Activated CD4-positive, alpha-beta T cell treated with anti-CD3 and anti-CD28 coated beads, Interleukin-2, amount 50 U/mL, for 16 hours (primary cell): ENCODE measurements around the gene ZFAND2B.

Experiments
- DNase-seq: peaks from one replicate; pipeline ENCODE4 v3.0.0-alpha.2; 2020

The ZFAND2B gene

DNA sequence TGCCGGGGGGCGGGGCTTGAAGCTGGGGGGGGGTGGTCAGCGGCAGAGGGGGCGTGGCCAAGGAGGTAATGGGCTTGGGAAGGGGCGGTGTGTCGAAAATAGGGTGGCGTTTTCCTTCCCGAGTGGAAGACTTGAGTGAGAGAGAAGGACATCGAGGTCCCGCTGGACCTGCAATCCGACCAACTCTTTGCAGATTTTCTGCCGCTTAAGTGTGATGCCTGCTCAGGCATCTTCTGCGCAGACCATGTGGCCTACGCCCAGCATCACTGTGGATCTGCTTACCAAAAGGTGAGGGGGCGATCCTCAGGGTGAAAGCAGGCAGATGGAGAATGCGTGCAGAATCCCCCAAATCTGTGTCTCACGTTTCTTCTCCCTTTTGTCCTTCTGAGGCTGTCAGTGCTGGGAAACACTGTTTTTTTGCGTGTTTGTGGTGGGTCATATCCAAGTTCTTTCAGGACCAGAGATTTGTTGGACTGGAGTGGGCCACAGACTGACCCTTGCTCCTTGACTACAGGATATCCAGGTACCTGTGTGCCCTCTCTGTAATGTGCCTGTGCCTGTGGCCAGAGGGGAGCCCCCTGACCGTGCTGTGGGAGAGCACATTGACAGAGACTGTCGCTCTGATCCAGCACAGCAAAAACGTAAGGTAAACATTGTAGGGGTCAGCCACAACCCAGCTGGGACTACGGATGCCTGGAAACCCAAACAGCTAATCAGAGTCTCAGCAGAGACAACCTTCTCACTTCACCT lies 727 bp downstream of the ZFAND2B start:
- no peak for DNase-seq

DNA sequence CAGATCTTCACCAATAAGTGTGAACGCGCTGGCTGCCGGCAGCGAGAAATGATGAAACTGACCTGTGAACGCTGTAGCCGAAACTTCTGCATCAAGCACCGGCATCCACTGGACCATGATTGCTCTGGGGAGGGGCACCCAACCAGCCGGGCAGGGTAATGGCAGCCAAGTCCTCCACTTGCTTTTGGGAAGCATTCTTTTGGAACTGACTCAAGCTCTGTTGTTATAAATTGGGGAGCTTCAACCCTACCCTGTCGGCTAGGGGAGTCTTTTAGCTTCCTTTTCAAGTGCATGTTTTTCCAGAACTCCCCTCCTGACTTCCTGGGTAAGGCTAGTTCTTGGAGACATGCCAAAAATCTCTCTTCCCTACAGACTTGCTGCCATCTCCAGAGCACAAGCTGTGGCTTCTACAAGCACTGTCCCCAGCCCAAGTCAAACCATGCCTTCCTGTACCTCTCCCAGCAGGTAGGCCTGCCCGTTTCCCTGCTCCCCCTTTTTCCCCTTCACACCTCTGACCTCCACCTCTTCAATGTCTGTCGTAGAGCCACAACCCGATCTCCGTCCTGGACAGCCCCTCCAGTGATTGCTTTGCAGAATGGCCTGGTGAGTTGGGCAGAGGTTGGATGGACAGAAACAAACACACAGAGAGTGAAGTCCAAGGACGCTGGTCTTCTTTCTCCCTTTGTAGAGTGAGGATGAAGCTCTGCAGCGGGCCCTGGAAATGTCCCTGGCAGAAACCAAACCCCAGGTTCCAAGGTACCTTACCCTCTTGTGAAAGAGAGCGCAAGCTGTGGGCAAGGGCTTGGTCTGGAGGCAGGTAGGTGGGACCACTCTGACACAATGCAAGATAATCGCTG lies 1.5 kb downstream of the ZFAND2B start:
- DNase-seq: no peak

DNA sequence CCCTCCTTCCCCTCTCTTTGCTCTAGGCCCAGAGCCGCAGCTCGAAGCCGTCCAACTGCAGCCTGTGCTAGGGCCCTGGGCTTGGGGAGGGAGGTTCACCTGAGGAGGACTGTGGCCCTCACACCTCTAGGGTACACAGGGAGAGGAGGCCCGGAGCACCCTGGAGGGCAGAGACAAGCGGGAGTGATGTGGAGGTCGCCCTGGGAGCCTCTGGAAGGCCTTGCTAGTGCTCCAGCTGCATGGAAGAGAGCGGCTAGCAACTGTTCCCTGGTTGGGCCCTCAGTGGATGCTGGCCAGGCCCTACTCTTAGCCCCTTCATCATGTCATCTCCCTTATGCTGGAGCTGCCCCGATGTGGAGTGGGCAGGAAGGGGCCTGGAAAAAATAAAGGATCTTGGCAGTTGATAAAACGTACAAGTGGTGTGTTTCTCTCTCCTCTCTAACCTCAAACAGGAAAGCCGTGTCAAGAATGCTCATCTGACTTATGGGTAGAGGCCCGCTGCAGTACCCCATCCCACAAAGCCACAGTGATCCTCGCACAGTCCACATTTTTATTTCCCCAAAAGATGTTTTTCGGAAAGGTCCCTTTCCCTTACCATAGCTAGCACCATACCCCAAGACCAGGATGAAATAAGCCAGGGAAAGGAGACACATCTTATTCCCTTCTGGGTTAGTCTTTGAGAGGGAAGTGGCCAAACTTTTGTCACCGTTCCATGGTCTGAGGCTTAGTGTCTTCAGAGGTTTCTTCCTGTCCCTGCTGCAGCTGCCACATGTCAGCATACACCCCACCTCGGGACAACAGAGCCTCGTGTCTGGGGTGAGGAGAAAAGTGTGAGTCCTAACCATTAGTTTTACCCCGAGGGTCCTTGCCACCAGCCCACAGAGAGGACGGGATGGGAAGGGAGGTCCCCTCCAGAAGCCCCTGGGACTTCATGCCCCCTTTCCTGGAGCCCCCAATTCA lies 2.9 kb downstream of the ZFAND2B start:
- no peak for DNase-seq

DNA sequence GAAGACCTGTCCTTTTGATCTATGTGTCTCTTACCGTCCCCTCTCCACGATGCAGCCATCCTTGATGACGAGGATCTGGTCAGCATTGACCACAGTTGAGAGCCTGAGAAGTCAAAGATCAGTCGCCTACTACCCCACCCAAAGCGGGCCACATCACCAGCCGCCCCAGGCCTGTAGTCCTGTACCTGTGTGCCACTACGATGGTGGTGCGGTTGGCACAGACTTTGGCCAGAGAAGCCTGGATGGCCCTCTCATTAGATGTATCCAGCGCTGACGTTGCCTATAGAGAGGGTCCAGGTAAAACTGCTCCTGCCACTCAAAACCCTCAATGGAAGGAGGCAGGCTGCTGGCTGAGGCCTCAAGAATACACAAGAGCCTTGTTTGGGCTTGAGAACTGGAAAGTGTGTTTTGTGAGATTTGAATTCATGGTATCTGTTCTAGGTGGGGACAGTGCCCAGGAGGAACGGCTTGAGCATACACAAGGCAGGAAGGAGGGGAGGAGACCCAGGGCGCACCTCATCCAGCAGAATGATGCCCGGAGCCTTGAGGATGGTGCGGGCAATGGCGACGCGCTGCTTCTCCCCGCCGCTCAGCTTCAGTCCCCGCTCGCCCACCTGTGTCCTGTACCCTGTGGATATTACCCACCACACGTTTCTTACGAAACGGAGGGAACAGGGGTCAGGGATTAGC lies 3.8 kb downstream of the ZFAND2B start:
- no peak for DNase-seq

DNA sequence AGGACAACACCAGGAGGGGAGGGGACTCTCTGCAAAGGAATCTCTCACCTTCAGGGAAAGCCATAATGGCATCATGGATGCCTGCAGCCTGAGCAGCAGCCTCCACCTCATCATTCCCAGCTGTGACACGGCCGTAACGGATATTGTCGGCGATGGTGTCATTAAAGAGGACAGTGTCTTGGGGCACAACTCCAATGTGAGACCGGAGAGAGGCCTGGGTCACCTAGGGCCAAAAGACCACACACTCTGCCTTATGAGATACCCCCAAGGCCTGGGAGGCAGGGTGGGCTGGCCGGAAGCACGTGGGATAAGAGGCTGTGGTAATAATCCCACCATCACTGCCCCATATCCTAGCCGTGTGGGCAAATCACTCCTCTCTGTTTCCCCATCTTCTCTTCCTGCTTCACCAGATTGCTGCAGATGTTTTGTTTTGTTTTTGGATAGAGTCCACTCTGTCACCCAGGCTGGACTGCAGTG lies 4.3 kb downstream of the ZFAND2B start:
- no peak for DNase-seq

DNA sequence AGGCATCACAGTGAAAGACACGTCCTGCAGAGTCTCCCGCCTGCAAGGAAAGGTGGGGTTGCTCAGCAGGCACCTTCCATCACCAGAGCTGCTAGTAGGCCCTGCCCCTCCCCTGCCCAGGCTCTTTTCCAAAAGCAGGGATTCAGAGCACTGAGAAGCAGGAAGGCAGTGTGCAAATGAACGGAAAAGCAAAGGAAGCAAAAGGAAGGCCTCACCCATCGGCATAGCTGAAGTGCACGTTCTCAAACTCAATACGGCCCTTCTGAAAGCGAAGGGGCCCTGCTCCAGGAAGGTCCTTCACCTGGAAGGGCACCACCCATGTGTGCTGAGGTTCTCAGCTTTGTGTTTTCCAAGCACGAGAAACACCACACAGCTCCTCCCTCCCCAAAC lies 6.4 kb downstream of the ZFAND2B start:
- DNase-seq: no peak

DNA sequence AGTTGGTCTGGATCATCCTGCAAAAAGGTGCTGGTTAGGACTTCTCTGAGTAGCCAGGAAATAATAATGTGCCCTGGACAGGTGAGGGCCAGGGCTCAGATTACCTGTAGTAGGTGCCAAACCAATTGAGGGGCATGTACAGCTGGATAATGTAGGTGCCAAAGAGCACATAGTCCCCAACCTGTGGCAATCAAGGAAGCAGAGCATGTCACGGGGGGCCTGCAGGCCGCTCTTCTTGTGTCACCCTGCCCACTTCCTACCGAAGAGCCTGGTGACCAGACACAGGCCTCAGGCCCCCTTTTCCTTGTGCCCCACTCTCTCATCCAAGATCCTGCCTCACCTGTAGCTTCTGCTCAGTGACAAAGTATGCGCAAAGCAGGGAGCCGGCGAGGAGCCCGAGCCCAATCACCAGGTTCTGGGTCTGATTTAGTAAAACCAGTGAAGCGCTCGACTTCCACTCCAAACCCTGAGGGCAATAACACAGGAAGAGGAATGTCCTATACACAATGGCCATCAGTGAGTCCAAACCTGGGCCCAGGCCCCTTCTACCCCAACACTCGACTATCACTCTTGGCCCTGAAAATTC lies 7.0 kb downstream of the ZFAND2B start:
- DNase-seq: no peak

DNA sequence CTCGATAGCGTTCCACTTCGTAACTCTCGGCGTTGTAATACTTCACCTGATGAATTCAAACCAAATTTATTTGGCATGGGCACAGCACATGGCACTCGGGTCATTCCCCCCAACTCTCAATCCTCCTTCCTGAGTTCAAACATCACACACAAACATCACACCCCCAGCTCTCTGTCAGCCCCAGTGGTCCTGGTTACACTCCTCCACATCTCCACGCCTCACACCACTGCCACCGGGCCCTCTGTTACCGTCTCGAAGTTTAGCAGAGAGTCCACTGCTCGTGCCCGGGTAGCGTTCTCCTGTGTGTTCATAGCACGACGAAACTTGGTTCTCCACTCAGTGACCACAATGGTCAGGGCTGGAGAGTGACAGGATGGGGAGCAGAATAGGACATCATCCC lies 7.6 kb downstream of the ZFAND2B start:
- no peak for DNase-seq

DNA sequence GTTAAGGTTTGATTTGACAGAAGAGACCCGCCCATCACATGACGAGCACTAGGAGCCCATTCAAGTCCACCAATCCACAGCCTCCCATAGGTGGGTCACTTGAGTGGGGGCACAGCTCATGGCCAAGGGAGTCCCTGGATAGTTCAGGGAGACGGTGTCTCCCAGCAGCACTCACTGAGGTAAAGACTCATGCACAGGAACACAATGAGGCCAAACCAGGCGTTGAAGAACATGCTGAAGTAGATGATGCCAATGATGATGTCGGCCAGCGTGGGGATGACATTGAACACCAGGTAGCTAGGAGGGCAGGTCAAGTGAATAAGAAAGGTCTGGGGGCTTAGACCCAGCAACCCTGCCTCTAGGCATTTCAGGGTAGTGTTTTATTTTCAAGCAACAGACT lies 8.2 kb downstream of the ZFAND2B start:
- DNase-seq: no peak

DNA sequence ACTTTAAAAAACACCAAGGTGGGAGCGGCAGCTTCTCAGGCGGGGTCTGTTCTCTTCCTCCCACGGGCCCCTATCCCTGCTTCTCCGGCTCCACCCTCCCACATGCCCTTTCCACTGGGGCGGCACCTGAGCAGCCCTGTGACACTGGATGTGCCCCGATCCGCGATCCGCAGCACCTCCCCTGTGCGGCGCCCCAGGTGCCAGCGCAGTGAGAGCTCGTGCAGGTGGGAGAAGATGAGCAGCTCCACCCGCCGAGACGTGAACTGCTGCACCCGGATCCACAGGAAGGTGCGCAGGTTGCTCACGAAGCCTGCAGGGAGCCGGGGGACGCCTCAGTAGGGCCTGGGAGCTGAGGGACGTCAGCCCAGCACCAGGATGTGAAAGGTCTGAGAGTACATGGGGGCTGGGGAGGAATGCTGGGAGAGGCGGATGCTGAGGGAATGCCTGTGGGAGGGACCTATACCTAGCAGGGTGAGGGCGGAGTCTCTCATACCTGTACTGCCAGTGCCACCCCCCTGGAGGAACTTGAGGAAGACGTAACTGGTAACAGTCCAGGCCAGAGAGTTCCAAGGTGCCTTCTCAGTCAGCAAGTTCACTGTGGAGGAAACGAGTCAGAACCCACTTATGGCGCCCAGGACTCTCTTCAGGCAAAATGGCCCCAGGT lies 9.4 kb downstream of the ZFAND2B start:
- DNase-seq: no peak

DNA sequence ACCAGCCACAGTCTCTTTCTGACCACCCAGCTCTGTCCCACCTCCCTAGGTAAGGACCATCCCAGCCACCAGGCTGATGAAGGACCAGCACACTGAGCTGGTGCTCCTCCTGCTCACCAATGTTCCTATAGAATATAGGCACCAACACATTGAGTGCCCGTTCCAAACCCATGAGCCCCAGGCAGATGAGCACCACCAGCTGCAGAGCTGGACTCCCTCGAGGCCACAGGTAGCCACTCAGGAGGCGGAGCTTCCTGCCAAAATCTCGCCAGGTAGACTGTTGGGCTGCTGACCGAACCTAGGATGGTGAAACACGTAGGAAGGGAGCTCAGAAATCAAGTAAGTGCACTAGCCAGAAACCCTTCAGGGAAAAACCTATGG lies 9.9 kb downstream of the ZFAND2B start:
- DNase-seq: no peak

DNA sequence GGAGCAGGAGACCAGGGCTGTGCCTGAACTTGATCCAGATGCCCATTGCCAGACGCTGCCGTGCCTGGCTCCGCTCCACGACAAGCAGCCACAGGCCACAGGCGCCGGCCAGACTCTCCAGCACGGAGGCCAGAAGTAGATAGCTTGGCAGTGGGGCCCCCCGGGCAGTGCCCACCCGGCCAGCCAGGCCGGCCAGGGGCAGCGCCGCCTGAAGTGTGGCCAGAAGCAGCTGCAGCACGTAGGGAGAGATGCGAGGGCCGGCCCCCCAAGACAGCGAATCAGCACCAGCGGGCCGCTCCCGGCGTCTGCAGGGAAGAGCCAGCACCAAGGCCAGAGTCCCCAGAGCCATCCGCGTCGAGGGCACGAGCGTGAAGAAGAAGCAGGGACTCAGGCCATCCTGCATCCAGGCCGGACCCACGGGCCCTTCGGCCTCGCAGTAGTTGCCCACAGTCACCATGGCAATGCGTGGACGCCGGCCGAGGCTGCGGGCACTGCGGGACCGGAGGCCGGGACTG lies 11.7 kb downstream of the ZFAND2B start:
- peak; percentile 13 for DNase-seq

DNA sequence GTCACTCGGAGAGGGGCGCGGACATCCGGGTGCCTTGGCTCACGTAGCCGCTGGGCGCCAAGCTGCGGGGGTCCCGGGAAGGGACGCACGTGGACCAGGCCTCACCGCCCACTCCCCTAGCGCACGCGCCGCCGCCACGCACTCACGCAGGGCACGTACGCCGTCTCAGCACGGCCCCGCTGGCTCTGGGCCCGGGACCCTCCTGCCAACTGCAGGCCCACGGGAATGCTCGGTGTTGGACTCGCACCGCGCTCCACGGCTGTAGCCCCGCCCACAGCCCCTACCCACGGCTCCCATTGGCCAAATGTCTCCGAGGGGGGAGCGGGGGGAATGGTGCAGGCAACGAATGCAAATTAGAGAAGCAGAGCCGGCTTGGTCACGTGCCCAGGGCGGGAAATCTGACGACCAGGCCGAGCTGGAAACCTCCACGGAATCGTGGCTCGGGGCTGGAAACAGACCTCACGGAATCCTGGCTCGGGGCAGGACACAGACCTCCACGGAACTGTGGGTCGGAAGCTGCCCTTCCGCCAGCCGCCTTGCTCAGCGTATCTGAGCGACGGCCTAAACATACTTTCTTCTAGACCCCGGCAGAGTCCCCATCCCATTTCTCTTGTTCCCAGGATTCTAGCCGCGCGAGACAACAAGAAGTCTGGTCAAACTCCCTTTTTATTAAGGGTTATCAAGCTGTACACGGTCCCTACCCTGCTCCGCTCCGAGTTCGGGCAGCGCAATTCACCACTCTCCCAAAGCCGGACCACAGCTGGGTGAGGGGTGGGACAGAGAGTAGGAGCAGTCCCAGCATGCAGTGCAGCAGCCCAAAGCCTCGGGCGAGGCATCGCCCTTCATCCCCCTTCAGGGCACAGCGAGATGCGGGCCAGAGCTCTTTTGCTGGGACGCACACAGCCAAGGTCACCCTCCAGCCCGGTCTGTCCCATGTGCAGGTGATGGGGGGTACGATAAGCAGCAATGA lies 12.4 kb downstream of the ZFAND2B start, which contains the start of gene ABCB6:
Gene ABCB6 (minus strand): TSS at position 227 of the 970 bp plus-strand sequence. CDS start 285 bp downstream, outside the sequence.
- peak; percentile 91 for DNase-seq

DNA sequence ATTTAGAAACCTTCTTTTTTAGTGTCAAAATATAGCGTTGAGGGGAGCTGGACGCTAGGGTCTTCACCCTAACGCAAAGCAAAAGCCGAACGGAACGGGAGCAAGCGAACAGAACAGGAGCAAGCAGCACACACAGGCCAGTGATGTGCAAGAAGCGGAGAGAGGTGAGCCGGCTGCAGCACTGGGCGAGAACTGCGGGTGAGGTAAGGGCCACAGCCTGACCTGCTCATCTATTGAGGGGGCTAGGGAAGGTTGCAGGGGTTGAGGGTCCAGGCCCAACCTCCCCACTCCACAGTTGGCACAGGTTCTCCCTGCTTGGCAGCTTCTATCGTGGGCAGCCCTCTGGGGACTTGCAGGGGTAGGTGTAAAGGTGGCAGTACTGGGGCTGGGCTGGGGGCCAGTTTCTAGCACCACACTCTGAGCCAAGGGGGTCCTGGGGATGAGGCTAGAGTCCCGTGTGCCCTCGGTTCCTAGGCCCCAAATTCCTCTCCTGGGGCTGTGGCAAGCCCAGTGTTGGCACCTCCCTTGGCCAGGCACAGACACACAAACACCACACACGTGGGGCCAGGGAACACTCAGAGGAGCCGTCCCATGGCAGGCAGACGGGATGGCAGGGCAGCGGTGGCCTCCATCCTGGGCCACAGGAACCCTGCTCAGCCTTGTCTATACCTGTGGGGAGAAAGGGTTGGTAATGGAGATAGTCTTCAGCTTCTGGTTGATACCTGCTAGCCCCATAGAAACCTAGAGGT lies 13.4 kb downstream of the ZFAND2B start:
- no peak for DNase-seq

DNA sequence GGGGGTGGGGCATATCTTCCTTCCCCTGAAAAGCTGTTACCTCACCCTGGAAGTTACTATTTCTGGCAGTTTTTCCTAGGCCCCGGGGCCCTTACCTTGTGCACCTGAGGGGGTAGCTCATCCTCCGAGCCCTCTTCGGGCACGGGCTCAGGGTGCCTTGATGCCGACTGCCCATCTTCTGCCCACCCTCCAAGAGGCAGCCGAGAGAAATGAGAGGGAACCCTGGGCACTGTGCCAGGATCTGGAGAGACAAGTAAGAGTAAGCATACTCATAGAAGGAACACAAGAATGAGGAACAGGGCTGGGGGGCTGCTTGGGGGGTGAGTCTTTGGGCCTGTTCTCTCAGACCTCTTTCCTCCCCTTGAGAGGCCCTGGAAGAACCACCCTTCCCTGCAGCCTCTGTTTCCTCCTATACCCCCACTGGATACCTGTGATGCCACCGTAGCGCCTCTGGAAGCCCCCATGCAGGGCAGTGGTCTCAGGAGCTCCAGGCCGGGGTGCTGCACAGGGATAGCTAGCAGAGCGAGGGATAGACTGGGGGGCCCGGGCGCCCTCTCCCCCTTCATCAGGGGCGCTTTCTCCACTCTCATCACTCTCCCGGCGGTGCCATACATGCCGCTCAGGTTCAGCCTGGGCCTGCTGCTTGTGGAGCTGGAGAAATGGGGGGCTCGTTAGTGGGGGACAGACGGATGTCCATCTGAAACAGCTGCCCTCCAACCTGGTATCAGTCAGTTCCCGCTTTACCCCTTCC lies 14.2 kb downstream of the ZFAND2B start:
- DNase-seq: no peak

DNA sequence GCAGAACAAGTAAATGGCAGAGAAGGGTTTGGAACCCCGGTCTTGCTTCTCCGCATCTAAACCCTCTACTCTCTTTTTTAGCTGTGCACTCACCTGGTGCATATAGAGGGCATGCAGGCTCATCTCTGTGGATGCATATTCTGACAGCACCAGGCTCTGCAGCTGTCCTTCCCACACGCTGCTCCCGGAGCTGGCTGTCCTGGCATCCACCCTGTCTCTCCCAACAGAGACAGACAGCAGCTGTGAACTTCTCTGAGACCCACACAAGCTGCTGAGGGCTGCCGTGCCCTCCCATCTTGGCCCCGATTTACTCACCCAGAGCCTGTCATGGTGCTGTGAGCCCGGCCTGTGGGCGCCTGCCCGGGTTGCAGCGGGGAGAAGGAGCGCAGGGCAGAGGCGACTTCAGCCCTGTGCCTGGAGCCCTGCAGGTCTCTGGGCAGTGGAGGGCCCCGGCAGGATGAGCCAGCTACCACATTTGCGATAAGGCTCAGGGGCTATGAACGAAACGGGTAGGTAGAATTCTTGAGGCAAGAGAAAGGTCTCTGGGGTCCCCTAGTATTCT lies 15.5 kb downstream of the ZFAND2B start:
- DNase-seq: no peak

DNA sequence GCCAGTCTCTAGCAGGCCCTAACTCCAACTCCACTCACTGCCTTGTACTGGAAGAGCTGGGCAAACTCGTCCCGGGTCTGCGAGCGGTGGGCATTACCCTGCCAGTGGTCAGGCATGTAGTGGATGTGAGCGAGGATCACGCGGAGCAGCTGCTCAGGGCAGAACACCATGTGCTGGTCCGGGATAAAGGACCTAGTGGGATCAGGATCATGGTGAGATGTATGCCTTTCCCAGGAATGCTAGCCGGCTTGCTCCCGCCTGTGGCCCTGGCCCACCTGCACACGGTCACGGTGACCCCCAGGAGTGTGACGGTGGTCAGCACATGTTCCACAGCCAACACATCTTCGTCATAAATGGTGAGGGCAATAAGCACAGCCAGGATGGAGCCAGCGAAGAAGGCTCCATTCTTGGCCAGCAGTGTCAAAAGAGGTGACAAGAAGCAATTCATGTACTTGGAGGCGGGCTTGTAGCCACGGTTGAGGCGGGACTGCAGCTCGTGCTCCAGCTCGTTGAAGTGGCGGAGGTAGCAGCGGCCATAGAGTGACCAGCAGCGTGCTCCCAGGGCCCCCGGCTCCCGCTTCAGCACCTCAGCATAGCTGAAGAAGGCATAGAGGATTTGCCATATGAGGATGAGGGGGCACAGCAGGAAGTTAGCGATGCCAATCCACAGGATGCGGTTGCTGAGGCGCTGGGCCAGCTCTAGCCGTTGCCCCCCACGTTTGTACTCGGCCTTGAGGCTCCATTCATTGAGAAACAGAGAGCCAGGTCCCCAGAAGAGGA lies 17.4 kb downstream of the ZFAND2B start:
- no peak for DNase-seq
